ENCODE data around the gene MTERF2. TPM values are rescaled to one million over a fixed set of nuclear protein-coding genes. Genes with fewer than 3 reads are reported as not detected.

MTERF2 gene
- total and polyA plus RNA-seq, 2 of the 13 experiments (the other 11 are each of a cell fraction or from before 2014, with no cell fraction given) = 8.0 to 11.6 TPM

DNA sequence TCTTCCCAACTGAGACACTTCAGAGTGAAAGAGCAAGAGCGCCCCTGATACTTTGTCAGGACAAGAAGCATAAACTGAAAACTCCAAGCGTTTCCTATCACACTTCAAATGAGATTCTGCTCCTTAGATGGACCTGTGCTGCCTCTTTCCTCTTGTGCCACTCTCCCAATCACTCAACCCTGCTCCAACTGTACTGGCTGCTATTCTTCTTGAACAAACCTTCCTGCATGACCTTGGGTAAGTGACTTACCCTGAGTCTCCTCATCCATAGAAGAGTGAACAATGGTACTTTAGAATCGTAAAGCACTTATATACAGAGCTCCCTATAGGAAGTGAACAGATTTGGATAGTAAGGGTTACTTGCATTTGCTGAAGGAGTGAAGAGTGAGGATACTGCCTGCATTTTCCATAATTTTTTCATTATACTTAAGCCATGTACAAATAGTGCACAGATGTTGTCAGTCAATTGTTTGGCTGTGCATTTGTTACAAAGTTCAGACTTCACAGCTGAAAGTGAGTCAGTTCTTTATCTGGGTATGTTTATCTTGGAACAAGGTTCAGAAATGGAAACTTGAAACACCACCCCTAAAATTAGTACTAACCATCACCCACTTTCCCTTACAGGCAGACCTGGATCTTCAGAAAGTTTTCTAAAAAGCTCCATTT lies 10.8 kb downstream of the MTERF2 start (continued):
- TF ChIP-seq, protein P1, sequence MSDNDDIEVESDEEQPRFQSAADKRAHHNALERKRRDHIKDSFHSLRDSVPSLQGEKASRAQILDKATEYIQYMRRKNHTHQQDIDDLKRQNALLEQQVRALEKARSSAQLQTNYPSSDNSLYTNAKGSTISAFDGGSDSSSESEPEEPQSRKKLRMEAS (IDR thresholded peaks at IDR 0.05) = no peak
- TF ChIP-seq KDM5B (CRISPR knock-in tag; IDR thresholded peaks at IDR 0.05; ENCODE audit: borderline replicate concordance) (no peak), MBD4 (IDR thresholded peaks at IDR 0.05; ENCODE audit: borderline replicate concordance, low read length) (peak; percentile 78), ONECUT2 (CRISPR knock-in tag; IDR thresholded peaks at IDR 0.05) (no peak), MBNL3 (CRISPR knock-in tag; conservative IDR thresholded peaks at IDR 0.05) (no peak), ZBTB7A (CRISPR knock-in tag; IDR thresholded peaks at IDR 0.05) (no peak), ZZZ3 (CRISPR knock-in tag; IDR thresholded peaks at IDR 0.05; ENCODE audit: borderline replicate concordance) (no peak), SPEN (CRISPR knock-in tag; IDR thresholded peaks at IDR 0.05; ENCODE audit: low read depth) (no peak), NFKBIZ (CRISPR knock-in tag; IDR thresholded peaks at IDR 0.05) (peak; percentile 56; the same call in 1 of the 2 replicates), PTBP1 (IDR thresholded peaks at IDR 0.05; ENCODE audit: low read depth, low read length, poor library complexity, severe bottlenecking) (no peak), ZNF24 (IDR thresholded peaks at IDR 0.05) (0 out of 2 replicates have a peak, but pooled peaks have one; percentile 47), ZFY (CRISPR knock-in tag; IDR thresholded peaks at IDR 0.05) (no peak), MTA3 (CRISPR knock-in tag; IDR thresholded peaks at IDR 0.05) (no peak), CBX1 (IDR thresholded peaks at IDR 0.05; ENCODE audit: low read depth) (no peak), HOXA9 (CRISPR knock-in tag; IDR thresholded peaks at IDR 0.05; ENCODE audit: borderline replicate concordance) (no peak), RFX3 (CRISPR knock-in tag; IDR thresholded peaks at IDR 0.05) (no peak), SIX1 (CRISPR knock-in tag; IDR thresholded peaks at IDR 0.05; ENCODE audit: borderline replicate concordance) (peak; percentile 76), NFE2L1 (CRISPR knock-in tag; IDR thresholded peaks at IDR 0.05; ENCODE audit: borderline replicate concordance) (no peak), SNAI1 (CRISPR knock-in tag; IDR thresholded peaks at IDR 0.05; ENCODE audit: borderline replicate concordance) (no peak), FOXJ3 (CRISPR knock-in tag; IDR thresholded peaks at IDR 0.05; ENCODE audit: borderline replicate concordance) (peak; percentile 63; the same call in 1 of the 2 replicates), FIP1L1 (IDR thresholded peaks at IDR 0.05; ENCODE audit: borderline replicate concordance, insufficient read depth, low read depth, low read length) (no peak)
- TF ChIP-seq, protein P2, sequence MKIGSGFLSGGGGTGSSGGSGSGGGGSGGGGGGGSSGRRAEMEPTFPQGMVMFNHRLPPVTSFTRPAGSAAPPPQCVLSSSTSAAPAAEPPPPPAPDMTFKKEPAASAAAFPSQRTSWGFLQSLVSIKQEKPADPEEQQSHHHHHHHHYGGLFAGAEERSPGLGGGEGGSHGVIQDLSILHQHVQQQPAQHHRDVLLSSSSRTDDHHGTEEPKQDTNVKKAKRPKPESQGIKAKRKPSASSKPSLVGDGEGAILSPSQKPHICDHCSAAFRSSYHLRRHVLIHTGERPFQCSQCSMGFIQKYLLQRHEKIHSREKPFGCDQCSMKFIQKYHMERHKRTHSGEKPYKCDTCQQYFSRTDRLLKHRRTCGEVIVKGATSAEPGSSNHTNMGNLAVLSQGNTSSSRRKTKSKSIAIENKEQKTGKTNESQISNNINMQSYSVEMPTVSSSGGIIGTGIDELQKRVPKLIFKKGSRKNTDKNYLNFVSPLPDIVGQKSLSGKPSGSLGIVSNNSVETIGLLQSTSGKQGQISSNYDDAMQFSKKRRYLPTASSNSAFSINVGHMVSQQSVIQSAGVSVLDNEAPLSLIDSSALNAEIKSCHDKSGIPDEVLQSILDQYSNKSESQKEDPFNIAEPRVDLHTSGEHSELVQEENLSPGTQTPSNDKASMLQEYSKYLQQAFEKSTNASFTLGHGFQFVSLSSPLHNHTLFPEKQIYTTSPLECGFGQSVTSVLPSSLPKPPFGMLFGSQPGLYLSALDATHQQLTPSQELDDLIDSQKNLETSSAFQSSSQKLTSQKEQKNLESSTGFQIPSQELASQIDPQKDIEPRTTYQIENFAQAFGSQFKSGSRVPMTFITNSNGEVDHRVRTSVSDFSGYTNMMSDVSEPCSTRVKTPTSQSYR (CRISPR knock-in tag; IDR thresholded peaks at IDR 0.05; ENCODE audit: borderline replicate concordance) = no peak
- TF ChIP-seq, protein P3, sequence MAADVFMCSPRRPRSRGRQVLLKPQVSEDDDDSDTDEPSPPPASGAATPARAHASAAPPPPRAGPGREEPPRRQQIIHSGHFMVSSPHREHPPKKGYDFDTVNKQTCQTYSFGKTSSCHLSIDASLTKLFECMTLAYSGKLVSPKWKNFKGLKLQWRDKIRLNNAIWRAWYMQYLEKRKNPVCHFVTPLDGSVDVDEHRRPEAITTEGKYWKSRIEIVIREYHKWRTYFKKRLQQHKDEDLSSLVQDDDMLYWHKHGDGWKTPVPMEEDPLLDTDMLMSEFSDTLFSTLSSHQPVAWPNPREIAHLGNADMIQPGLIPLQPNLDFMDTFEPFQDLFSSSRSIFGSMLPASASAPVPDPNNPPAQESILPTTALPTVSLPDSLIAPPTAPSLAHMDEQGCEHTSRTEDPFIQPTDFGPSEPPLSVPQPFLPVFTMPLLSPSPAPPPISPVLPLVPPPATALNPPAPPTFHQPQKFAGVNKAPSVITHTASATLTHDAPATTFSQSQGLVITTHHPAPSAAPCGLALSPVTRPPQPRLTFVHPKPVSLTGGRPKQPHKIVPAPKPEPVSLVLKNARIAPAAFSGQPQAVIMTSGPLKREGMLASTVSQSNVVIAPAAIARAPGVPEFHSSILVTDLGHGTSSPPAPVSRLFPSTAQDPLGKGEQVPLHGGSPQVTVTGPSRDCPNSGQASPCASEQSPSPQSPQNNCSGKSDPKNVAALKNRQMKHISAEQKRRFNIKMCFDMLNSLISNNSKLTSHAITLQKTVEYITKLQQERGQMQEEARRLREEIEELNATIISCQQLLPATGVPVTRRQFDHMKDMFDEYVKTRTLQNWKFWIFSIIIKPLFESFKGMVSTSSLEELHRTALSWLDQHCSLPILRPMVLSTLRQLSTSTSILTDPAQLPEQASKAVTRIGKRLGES (CRISPR knock-in tag; IDR thresholded peaks at IDR 0.05; ENCODE audit: borderline replicate concordance) = no peak
- TF ChIP-seq, protein P4, sequence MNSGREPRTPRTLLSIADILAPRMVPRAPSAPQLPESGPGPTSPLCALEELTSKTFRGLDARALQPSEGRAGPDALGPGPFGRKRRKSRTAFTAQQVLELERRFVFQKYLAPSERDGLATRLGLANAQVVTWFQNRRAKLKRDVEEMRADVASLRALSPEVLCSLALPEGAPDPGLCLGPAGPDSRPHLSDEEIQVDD (CRISPR knock-in tag; IDR thresholded peaks at IDR 0.05; ENCODE audit: borderline replicate concordance) = no peak
